AG10803 (cell line): ENCODE data around the gene G3BP2.

Experiments
- DNase-seq: peaks from one replicate; pipeline ENCODE4 v3.0.0; 2010; ENCODE audit warnings: low read depth
- H3K4me3 ChIP-seq: 2 replicates; pipeline ENCODE4 v1.5.1; 2011; ENCODE audit warnings: mild to moderate bottlenecking, low read length, control low read depth
- TF ChIP-seq, protein P1 (sequence below): conservative IDR thresholded peaks from 2 replicates; pipeline ENCODE4 v1.5.1; 2011; ENCODE audit warnings: mild to moderate bottlenecking, low read length, control low read depth, inconsistent platforms

Gene G3BP2

DNA sequence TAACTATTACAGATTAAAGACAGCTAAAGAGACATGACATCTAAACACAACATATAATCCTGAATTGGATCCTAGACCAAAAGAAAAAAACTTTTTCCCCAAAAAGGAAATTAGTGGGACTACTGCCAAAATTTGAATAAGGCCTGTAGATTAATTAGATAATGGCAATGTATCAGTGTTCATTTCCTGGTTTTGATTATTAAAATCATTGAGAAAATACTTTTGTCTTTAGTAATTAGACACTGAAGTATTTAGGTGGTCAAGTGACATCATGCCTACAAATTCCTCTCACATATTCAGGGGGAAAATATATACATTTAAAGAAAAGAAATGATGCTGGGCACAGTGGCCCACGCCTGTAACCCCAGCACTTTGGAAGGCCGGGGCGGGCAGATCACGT lies 40.8 kb upstream of the G3BP2 start:
- no peak overlapping the region for H3K4me3 ChIP-seq
- TF ChIP-seq, protein P1, sequence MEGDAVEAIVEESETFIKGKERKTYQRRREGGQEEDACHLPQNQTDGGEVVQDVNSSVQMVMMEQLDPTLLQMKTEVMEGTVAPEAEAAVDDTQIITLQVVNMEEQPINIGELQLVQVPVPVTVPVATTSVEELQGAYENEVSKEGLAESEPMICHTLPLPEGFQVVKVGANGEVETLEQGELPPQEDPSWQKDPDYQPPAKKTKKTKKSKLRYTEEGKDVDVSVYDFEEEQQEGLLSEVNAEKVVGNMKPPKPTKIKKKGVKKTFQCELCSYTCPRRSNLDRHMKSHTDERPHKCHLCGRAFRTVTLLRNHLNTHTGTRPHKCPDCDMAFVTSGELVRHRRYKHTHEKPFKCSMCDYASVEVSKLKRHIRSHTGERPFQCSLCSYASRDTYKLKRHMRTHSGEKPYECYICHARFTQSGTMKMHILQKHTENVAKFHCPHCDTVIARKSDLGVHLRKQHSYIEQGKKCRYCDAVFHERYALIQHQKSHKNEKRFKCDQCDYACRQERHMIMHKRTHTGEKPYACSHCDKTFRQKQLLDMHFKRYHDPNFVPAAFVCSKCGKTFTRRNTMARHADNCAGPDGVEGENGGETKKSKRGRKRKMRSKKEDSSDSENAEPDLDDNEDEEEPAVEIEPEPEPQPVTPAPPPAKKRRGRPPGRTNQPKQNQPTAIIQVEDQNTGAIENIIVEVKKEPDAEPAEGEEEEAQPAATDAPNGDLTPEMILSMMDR, result no peak
- DNase-seq, result no peak

DNA sequence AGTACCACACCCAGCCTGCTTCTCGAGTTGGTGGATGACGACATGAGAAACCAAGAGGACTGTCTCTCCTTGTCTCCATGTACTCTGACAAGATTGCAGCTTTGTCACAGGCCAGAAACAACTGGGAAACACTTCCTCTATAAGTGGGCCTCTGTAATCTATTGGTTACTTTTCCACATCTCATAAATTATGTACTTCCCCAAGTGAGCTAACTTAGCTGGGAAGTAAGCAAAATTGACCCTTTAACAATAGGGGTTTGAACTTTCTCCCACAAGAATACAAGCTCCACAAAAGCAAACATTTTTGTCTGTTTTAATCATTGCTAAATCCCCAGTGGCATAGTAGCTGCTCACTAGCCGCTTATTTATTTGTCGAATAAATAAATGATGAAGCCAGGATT lies 37.0 kb upstream of the G3BP2 start:
- TF ChIP-seq, protein P1, result no peak
- no peak overlapping the region for H3K4me3 ChIP-seq
- DNase-seq, result no peak

DNA sequence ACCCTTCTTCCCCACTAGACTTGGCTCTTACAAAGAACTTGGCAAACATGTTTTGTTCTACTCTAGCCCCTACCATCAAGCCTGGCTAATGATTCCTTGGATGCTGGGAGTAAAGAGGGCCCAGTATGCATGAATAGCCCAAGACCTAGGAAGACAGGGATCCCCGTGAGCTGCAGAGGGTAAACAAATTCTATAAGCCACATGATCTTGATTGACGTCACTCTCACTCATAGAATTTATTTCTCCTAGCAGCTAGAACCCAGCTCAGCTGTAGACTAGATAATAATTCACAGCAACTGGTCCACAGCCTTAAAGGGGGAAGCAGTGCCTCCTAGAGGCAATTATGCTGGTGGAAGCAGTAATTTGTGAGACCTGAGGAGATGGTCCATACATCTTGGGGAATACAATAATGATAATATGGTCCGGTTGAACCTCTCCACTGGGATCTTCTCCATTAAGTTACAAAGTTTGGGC lies 35.0 kb upstream of the G3BP2 start:
- no peak overlapping the region for H3K4me3 ChIP-seq
- DNase-seq, result no peak
- TF ChIP-seq, protein P1, result no peak

DNA sequence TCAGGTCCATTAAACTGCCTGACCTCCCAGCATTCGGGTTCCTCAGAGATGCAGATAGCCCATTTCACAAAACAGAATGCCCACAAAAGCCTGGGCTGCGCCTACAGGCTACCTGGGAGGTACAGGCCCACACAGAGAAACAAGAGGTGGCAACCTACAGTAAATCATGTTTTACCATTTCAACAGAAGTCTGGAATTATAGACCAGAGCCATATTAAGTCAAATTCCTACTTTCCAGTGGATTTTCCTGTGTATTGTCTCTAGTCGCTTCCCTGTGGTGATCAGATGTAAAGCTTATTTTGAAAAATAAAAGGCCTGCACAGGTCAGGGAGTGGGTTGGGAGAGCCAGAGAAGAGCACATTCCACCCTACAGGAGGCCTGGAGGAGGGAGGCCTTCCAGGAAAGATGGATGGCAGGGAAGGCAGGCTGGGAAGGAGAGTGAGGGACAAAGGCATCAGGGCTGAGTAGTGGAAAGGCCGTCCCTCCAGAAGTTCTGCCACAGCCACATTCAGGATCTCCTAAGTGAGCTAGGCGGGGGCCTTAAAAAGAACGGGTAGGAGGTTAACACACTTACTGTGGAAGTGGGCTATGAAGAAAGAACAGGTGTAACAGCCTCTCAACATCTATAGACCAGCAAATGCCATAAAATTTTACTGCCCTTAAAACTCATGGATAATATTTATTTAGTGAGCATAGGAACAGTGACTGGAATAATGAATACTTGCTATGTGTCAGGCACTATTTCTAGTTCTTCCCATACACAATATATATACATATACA lies 32.2 kb upstream of the G3BP2 start:
- H3K4me3 ChIP-seq, result no peak overlapping the region
- no peak for DNase-seq
- TF ChIP-seq, protein P1, result no peak

DNA sequence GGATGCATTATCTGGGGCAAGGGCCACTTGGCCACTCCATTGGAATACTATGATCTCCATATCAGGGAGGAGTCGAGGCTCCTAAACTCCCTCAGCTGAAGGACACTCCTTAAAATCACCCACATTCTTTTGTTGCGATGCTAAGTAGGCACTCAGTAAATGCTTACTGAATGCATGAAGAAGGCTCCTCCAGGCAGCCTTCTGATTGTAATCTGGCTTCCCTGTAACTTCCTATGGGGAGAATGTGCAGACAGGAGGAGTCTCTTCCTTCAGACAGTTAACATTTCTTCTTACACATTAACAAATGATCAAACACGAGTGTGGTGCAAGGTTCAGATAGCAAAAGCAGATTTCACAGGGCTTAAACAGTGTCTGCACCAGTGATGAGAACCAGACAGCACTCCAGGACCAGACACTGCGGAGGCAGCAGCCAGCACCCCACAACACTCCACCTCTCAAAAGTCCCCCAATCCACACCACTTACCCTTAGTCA lies 29.8 kb upstream of the G3BP2 start:
- no peak overlapping the region for H3K4me3 ChIP-seq
- no peak for DNase-seq
- TF ChIP-seq, protein P1, result no peak

DNA sequence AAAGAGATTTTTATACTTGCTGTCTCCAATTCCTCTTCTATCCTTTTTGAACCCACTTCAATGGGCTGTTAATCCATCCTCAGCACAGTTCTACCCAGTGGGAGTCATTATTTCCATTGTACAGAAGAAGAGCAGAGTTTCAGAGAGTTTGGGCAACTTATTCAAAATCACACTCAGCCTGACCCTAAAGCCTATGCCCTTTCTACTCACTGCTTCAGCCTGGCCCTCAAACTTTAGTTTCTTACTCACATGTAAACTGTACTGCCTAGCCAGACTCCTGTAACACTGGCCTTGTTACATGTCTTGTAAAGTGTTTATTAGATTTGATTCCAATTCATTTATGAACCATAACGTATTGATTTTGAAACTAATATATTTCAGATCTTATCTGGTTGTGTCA lies 26.1 kb upstream of the G3BP2 start:
- DNase-seq, result no peak
- TF ChIP-seq, protein P1, result no peak
- no peak overlapping the region for H3K4me3 ChIP-seq

DNA sequence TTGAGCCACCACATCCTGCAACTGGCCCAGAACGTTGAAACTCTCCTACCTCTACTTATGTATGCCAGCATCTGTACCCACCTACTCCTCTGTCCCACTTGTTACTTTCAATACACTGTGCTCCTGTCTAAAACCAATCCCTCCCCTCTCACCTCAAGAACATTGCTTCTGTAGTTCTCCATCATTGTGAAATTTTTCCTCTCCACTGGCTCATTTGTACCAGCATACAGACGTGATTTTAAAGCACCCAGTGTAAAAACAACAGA lies 25.7 kb upstream of the G3BP2 start:
- no peak overlapping the region for H3K4me3 ChIP-seq
- DNase-seq, result no peak
- TF ChIP-seq, protein P1, result no peak
